ENCODE data around the gene PTPRE.

Gene PTPRE

GRCh38 chr10:128095753-128096469 is 189.0 kb downstream of the PTPRE start:
- no peak for DNase-seq (ENCODE audit: extremely low read depth, low read depth)
- TF ChIP-seq CTCF (IDR thresholded peaks at IDR 0.05; ENCODE audit: low read depth, low read length) = no peak

GRCh38 chr10:128096486-128097199 is 189.7 kb downstream of the PTPRE start:
- no peak for TF ChIP-seq CTCF (IDR thresholded peaks at IDR 0.05; ENCODE audit: low read depth, low read length)
- no peak for DNase-seq (ENCODE audit: extremely low read depth, low read depth)

- no peak for DNase-seq (ENCODE audit: extremely low read depth, low read depth)
- TF ChIP-seq CTCF (IDR thresholded peaks at IDR 0.05; ENCODE audit: low read depth, low read length) = no peak
Observed at GRCh38 chr10:128097783-128098182, 190.9 kb downstream of the PTPRE start.

- no peak for DNase-seq (ENCODE audit: extremely low read depth, low read depth)
- no peak for TF ChIP-seq CTCF (IDR thresholded peaks at IDR 0.05; ENCODE audit: low read depth, low read length)
Observed at GRCh38 chr10:128098631-128099030, 191.7 kb downstream of the PTPRE start.

- DNase-seq (ENCODE audit: extremely low read depth, low read depth) = no peak
- no peak for TF ChIP-seq CTCF (IDR thresholded peaks at IDR 0.05; ENCODE audit: low read depth, low read length)
Observed at GRCh38 chr10:128099901-128100300, 193.0 kb downstream of the PTPRE start.

- no peak for TF ChIP-seq CTCF (IDR thresholded peaks at IDR 0.05; ENCODE audit: low read depth, low read length)
- DNase-seq (ENCODE audit: extremely low read depth, low read depth) = no peak
Observed at GRCh38 chr10:128101901-128102300, 195.0 kb downstream of the PTPRE start.

- TF ChIP-seq CTCF (IDR thresholded peaks at IDR 0.05; ENCODE audit: low read depth, low read length) = no peak
Observed at GRCh38 chr10:128102480-128103228, 195.8 kb downstream of the PTPRE start.

More at GRCh38 chr10:128102480-128103228, 195.8 kb downstream of the PTPRE start:
- DNase-seq (ENCODE audit: extremely low read depth, low read depth) = no peak

Data from AG09319 (cell line).